Measurements from ENCODE around the gene ZNF423.

Gene ZNF423

DNA sequence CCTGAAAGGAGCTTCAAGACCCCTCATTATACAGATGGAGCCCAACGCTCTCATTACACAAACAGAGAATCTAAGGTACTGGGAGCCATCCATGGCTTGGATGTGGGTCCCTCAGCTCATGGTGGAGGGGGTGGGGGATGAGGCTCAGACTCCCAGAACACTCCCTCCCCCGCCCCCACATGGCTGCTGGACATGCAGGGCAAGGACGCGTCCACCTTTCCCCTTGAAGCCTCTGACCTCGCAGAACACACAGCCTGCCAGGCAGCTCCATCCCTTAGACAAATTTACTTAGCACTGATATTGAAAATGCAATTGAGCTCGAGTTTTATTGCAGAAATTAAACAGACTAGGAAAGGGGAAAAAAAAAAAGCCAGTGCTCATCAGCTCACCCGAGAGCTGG is 203.9 kb downstream of the ZNF423 start:
- Mint-ChIP-seq H3K4me1 (no peaks in the 10 kb centered on the region), H3K27me3 (no peaks in the 10 kb centered on the region), H3K36me3 (peaks cover 2% of the 10 kb centered on the region), H3K27ac (no peak overlapping the region), H3K9me3 (peaks cover 16% of the 10 kb centered on the region), H3K4me3 (no peak overlapping the region)
- ATAC-seq (ENCODE audit: low read depth) (no peak), DNase-seq (ENCODE audit: low spot score in 2 of 2) (no peak)

DNA sequence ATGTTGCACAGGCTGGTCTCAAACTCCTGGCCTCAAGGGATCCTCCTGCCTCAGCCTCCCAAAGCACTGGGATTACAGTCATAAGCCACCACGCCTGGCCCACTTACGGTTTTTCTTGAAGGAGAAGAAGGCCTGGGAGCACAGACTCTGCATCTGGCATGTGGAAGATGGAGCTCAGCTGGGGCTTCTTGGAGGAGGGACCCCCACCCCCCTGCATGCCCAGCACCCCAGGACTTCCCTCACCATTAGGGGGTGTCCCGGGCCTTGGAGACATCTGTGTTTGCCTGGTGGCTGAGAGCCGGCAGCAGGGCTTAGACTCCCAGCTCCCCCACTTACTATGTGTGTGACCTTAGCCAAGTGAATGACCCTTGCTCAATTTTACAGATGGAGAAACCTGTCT is 204.7 kb downstream of the ZNF423 start:
- Mint-ChIP-seq H3K4me1 (no peaks in the 10 kb centered on the region), H3K36me3 (peaks cover 2% of the 10 kb centered on the region), H3K9me3 (peaks cover 16% of the 10 kb centered on the region), H3K27me3 (no peaks in the 10 kb centered on the region), H3K27ac (no peak overlapping the region), H3K4me3 (no peak overlapping the region)
- DNase-seq (ENCODE audit: low spot score in 2 of 2) = no peak
- ATAC-seq (ENCODE audit: low read depth) = no peak

DNA sequence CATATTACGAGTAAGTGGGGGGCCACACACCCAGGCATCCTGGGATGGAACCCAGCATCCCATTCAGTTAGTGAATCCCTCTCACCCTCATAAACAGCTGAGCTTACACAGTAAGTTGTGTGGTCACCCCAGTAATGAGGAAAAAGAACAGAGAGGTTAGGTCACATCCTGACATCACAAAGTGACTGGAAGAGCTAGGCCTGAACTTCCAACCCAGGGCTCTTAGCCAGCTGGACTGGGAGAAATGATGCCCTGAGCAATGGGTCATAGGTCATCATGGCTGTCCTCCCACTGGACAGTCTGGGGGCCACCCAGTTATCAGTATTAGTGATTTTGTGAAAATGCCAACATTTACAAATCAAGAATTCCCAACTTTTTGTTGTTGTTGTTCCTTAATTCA is 205.3 kb downstream of the ZNF423 start:
- no peaks in the 10 kb centered on the region for H3K4me1 Mint-ChIP-seq
- DNase-seq (ENCODE audit: low spot score in 2 of 2) (no peak), ATAC-seq (ENCODE audit: low read depth) (no peak)
- H3K27ac Mint-ChIP-seq = no peak overlapping the region
- H3K36me3 Mint-ChIP-seq = peaks cover 2% of the 10 kb centered on the region
- H3K9me3 Mint-ChIP-seq = peaks cover 16% of the 10 kb centered on the region
- no peaks in the 10 kb centered on the region for H3K27me3 Mint-ChIP-seq
- H3K4me3 Mint-ChIP-seq = no peak overlapping the region

DNA sequence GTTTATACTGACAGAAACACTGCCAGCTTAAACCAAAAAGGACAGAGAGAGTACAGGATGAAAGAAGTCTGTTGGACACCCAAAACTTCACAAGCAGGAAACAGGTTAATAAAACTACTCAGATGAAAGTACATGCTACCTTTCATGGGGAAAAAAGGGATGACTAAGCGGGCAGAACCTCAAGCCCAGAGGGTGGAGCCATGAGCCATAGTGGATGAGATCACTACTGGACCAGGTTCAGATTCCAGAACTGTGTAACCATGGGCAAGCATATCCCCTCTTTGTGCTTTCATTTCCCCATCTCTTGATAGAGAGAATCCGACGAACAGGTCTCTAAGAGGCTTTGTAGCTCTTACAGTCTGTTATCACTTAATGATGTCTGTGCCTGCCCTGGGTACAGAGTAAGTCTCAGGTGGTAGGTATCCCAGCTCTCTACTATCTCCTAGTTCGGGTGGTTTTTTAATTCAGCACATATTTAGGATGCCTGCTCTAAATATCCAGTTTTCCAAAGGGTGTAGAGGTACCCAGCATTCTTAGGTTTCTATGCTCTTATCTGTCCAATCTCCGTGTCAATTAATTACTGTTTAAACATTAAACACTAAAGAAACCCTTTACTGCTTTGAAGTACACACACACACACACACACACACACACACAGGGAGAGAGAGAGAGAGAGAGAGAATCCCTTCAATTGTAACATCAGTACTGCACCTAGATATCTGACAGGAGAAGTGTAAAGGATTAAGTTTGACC is 206.7 kb downstream of the ZNF423 start:
- Mint-ChIP-seq H3K27me3 (no peaks in the 10 kb centered on the region), H3K36me3 (peaks cover 2% of the 10 kb centered on the region), H3K9me3 (peaks cover 16% of the 10 kb centered on the region), H3K4me3 (no peak overlapping the region), H3K27ac (no peak overlapping the region), H3K4me1 (no peaks in the 10 kb centered on the region)
- ATAC-seq (ENCODE audit: low read depth) (no peak), DNase-seq (ENCODE audit: low spot score in 2 of 2) (no peak)

DNA sequence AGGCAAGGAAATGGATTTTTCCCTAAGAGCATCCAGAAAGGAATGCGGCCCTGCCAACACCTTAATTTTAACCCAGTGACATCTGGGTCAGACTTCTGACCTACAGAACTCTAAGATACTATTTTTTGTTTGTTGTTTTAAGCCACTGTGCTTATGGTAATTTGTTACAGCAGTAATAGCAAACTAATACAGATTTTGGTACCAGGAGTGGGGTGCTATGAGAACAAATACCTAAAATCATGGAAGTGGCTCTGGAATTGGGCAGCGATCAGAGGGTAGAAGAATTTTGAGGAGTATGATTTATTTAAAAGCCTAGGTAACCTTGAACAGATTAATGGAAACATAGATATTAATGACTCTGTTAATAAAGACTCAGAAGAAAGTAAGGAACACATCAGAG is 208.2 kb downstream of the ZNF423 start:
- no peaks in the 10 kb centered on the region for H3K27me3 Mint-ChIP-seq
- peaks cover 18% of the 10 kb centered on the region for H3K9me3 Mint-ChIP-seq
- ATAC-seq (ENCODE audit: low read depth) = no peak
- no peak for DNase-seq (ENCODE audit: low spot score in 2 of 2)
- H3K36me3 Mint-ChIP-seq = peaks cover 2% of the 10 kb centered on the region
- H3K4me3 Mint-ChIP-seq = no peak overlapping the region
- no peak overlapping the region for H3K27ac Mint-ChIP-seq
- H3K4me1 Mint-ChIP-seq = no peaks in the 10 kb centered on the region

DNA sequence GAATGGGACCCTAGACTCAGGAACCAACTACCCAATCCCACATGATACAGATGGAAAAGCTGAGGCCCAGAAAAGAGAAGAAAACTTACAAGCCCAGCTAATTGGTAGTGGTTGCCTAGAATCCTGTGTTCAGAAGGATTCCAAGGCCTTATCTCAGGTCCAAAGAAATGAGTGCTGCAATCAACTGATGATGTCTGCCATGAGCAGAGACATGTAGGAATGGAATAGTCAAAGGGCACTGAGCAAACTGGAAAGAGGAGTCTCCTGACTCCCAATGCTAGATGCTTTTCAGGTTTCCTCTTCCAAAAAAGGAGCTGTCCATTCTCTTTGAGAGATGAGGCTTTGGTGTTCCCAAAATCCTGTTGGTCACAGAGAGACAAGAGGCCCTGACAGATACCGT is 210.6 kb downstream of the ZNF423 start:
- H3K27me3 Mint-ChIP-seq = peaks cover under 1% of the 10 kb centered on the region
- DNase-seq (ENCODE audit: low spot score in 2 of 2) (no peak), ATAC-seq (ENCODE audit: low read depth) (no peak)
- H3K4me3 Mint-ChIP-seq = no peak overlapping the region
- no peaks in the 10 kb centered on the region for H3K4me1 Mint-ChIP-seq
- no peak overlapping the region for H3K27ac Mint-ChIP-seq
- H3K36me3 Mint-ChIP-seq = peaks cover 2% of the 10 kb centered on the region
- peaks cover 18% of the 10 kb centered on the region for H3K9me3 Mint-ChIP-seq

DNA sequence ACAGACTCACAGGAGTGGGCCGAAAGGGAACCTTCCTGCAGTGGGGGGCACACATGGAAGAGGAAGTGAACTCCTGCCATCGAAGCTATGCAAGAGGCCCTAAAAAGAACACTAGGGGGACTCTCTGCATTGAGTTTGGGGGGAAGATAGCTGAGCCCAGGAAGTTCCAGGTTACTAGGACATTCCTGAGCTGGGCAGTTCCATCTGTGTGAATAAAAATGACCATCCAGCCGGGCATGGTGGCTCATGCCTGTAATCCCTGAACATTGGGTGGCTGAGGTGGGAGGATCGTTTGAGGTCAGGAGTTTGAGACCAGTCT is 211.8 kb downstream of the ZNF423 start:
- Mint-ChIP-seq H3K4me3 (no peak overlapping the region), H3K36me3 (peaks cover 2% of the 10 kb centered on the region), H3K9me3 (peaks cover 16% of the 10 kb centered on the region), H3K27ac (no peak overlapping the region), H3K4me1 (no peaks in the 10 kb centered on the region), H3K27me3 (peaks cover 2% of the 10 kb centered on the region)
- ATAC-seq (ENCODE audit: low read depth) (no peak), DNase-seq (ENCODE audit: low spot score in 2 of 2) (no peak)

DNA sequence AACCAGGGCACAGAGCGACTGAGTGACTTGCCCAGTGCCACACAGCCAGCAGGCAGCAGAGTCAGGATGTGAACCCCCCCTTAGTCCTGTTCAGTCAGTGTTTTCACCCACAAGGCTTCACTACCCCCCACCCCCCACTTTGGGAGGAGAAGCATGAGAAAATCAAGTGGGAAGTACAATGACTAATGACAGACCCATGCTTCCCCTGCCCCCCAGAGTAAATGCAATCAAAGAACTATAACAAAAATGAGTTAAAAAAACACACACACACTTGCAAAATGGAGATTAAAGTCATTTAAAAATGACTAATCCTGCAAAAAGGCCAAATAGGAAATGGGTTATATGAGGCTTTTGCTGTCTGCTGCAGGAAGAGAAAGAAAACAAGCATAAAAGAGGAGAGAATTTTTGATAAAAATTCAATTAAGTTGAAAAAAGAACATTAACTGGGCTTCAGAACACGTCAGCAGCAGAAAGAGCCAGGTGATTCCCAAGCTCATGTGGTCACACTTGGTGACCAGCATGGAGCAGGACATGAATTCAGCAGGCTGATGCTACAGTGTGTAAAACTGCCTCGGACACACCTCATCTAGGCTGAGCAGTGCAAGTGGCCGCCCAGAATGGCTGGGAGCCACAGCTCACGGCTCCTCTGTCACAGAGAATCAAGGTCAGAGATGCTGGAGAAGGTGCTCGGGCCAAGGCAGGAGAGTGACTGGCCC is 212.3 kb downstream of the ZNF423 start:
- DNase-seq (ENCODE audit: low spot score in 2 of 2) (no peak), ATAC-seq (ENCODE audit: low read depth) (no peak)
- Mint-ChIP-seq H3K27ac (no peak overlapping the region), H3K4me3 (no peak overlapping the region), H3K9me3 (peaks cover 13% of the 10 kb centered on the region), H3K4me1 (no peaks in the 10 kb centered on the region), H3K27me3 (peaks cover 2% of the 10 kb centered on the region), H3K36me3 (peaks cover 2% of the 10 kb centered on the region)

DNA sequence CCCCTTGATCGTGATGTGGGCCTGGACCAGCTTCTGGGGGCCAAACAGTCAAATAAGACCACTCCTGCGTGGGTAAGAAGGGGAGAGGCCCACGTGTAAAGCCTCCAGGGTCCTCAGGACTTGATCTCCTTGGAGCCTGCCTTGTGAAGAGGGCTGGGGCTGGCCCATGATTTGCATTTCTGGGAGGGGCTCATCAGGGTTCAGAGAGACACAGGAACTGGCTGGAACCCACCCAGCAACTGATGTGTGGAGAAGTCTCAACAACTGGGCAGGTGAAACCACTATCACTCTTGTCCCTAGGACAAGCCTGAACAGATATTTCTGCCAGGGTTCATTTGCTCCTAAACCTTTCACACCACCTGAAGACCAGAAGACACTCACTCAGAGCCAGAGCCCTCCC is 214.7 kb downstream of the ZNF423 start:
- Mint-ChIP-seq H3K27me3 (peaks cover 2% of the 10 kb centered on the region), H3K9me3 (peaks cover 2% of the 10 kb centered on the region), H3K36me3 (no peaks in the 10 kb centered on the region), H3K4me3 (no peak overlapping the region), H3K27ac (no peak overlapping the region), H3K4me1 (no peaks in the 10 kb centered on the region)
- DNase-seq (ENCODE audit: low spot score in 2 of 2) (no peak), ATAC-seq (ENCODE audit: low read depth) (no peak)

DNA sequence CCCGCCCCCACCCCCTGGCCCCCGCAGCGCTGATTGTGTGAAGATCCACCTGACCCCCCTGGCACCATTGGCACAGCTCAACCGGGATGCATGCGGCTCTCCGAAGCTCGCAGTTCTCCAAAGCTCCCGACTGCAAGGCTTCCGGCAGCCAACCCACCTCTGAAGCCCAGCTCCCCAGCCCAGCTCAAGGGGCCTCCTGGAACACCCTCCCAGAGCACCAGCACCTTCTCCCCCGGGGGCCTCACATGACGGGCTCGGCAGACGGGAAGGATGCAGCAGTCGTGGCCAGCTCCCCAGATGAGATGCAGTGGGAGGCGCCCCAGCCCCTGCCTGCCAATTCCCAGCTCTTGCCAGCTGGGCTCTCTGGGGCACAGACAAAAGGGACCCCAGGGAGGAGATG is 215.3 kb downstream of the ZNF423 start:
- no peaks in the 10 kb centered on the region for H3K4me1 Mint-ChIP-seq
- peaks cover 2% of the 10 kb centered on the region for H3K9me3 Mint-ChIP-seq
- H3K36me3 Mint-ChIP-seq = no peaks in the 10 kb centered on the region
- peaks cover 2% of the 10 kb centered on the region for H3K27me3 Mint-ChIP-seq
- DNase-seq (ENCODE audit: low spot score in 2 of 2) (no peak), ATAC-seq (ENCODE audit: low read depth) (no peak)
- no peak overlapping the region for H3K4me3 Mint-ChIP-seq
- H3K27ac Mint-ChIP-seq = no peak overlapping the region

DNA sequence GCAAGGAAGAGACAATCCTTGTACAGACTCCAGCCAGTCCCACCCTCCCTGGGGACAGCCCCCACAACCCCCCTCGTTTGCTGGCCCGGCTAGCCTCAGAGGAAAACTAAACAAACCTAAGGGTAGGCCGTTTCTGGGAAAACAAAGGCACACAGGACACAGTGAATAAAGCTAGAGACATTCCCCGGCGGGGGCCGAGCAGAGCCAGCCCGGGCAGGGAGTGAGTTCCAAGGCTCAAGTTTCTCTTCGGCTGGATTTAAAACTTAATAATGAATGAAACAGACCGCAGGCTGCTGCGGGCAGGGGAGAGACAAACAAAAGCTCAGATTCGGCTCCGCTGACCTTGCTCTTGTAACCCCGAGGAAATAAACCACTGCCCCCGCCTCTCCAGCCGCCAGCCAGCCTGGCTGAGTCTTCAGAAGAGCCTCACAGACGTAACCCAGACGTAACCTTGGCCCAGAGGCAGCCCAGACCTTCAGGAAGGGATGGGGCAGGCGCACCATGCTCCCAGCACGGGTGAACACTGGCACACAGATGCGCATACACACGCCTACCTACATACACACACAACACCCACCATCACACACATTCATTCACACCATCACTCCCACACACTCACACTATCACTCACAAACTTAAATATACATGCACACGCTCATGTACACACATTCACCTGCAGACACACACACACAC is 216.0 kb downstream of the ZNF423 start:
- peaks cover 2% of the 10 kb centered on the region for H3K27me3 Mint-ChIP-seq
- ATAC-seq (ENCODE audit: low read depth) = no peak
- no peak for DNase-seq (ENCODE audit: low spot score in 2 of 2)
- H3K4me1 Mint-ChIP-seq = no peaks in the 10 kb centered on the region
- no peak overlapping the region for H3K27ac Mint-ChIP-seq
- no peaks in the 10 kb centered on the region for H3K36me3 Mint-ChIP-seq
- peaks cover 2% of the 10 kb centered on the region for H3K9me3 Mint-ChIP-seq
- no peak overlapping the region for H3K4me3 Mint-ChIP-seq

DNA sequence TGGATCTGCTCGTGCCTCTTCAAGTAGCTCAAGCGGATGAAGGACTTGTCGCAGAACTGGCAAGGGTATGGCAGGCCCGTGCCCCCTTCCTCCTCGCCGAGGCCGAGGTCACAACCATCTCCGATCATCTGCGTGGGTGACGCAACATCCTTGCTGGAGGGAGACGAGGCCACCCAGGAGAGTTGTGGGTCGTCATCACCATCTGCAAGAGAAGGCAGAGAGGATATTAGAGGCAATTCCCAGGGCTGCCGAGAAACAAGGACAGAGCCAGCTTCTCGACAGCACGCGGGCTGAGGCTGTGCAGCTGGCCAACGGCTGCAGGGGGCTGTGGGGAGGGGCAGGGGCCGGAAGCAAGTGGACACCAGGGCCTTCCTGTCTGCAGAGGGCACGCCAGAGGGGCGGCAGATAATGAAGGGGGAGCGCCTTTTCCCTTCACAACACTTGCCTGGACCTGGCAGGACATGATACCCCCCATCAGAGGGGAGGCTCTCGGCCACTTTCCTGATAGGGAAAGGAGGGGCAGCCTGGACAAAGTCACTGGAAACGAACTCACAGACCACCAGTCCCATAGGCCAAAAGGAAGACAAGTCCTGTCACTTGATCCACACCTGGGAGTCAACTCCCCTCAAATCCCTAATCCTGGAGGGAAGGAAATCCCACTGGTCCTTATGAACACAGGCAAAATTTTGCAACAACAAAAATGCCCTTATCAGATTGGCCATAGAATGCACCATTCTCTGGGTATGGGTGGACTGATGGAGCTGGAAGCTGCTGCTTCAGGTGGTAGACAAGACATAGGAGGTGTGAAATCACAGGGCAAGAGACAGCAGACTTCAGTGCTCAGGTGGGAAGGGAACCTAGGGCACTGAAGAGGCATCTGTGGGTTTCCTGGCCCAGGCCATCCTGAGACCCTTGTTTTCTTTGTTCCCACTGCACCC is 217.0 kb downstream of the ZNF423 start:
- Mint-ChIP-seq H3K9me3 (peaks cover 2% of the 10 kb centered on the region), H3K36me3 (no peaks in the 10 kb centered on the region)
- no peak for DNase-seq (ENCODE audit: low spot score in 2 of 2)

DNA sequence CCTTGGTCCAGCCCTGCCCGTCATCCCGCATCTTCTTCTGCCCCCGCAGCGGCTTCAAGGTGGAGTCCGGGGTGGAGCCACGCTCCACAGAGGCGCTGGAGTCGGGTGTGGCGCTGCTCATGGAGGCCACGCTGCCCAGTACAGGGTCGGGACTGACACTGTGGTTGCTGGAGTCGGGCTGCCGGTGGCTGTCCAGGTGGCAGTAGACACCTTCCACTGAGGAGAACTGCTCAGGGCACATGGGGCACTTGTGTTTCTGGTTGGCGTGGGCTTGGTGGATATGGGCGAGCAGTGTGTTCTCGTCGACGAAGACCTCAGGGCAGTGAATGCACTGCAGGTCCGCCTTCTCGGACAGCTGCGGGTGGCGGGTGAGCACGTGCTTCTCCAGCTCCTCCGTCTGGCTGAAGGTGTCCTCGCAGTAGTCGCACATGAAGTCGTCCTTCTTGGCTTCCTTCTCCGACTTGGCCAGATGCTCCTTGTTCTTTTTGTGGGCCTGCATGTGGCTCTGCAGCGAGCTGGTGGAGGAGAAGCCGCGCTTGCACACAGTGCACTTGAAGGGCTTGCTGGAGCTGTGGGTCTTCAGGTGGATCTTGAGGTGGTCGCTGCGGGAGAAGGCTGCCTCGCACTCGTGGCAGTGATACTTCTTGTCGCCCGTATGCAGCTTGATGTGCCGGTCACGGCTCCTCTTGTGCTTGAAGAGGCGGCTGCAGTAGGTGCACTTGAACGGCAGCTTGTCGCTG is 217.8 kb downstream of the ZNF423 start:
- H3K27me3 Mint-ChIP-seq = peaks cover 2% of the 10 kb centered on the region
- no peak overlapping the region for H3K4me3 Mint-ChIP-seq
- H3K36me3 Mint-ChIP-seq = no peaks in the 10 kb centered on the region
- no peak for ATAC-seq (ENCODE audit: low read depth)
- H3K27ac Mint-ChIP-seq = no peak overlapping the region
- no peaks in the 10 kb centered on the region for H3K9me3 Mint-ChIP-seq
- DNase-seq (ENCODE audit: low spot score in 2 of 2) = no peak
- H3K4me1 Mint-ChIP-seq = no peaks in the 10 kb centered on the region

More for the DNA sequence above, 217.0 kb downstream of the ZNF423 start:
- H3K4me3 Mint-ChIP-seq = no peak overlapping the region
- H3K27ac Mint-ChIP-seq = no peak overlapping the region
- H3K4me1 Mint-ChIP-seq = no peaks in the 10 kb centered on the region
- ATAC-seq (ENCODE audit: low read depth) = no peak
- peaks cover 2% of the 10 kb centered on the region for H3K27me3 Mint-ChIP-seq

Measured in memory B cell (primary cell).